Measurements from ENCODE around the gene CHST9.
"Not testable (repeated sequence)": the region's sequence is repeated elsewhere in the genome, so short reads cannot be mapped to it uniquely, and the experiment has no call there.

Gene CHST9

DNA sequence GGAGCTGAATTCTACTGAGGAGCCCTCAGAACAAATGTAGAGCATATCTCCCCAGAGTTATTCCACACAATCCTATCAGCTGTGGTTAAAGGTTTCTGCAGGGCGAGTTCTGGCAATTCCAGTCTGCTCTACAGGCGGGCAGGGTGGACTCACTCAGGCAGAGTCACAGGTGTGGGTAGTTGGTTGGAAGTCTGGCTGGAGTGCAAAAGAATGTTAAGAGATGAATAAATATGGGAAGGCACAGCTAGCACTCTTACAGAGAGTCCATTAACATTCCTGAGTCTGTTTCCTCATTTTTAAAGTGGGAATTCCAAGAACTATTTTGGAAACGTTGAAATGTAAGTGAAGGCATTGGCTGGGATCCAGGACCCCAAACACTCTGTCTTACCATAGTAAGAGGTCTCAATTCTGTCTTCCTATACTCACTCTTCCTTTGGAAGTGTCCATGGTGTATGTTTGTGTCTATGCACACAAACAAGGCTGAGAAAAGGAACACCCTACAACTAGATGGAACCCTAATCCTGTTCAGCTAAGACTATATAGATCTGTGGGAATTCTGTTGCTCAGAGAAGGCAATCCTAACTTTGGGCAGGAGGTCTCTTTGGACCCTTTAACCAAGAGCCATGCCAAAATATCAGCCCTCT, 256.3 kb downstream of the CHST9 start:
- DNase-seq (ENCODE audit: low read depth) = no peak

DNA sequence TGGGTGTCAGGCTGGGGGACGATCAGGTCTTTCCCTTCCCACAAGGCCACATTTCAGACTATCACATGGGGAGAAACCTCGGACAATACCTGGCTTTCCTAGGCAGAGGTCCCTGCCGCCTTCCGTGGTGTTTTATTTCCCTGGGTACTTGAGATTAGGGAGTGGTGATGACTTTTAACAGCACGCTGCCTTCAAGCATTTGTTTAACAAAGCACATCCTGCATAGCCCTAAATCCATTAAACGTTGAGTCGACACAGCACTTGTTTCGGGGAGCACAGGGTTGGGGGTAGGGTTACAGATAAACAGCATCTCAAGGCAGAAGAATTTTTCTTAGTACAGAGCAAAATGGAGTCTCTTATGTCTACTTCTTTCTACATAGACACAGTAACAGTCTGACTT, 257.3 kb downstream of the CHST9 start:
- DNase-seq (ENCODE audit: low read depth) = not testable (repeated sequence)

DNA sequence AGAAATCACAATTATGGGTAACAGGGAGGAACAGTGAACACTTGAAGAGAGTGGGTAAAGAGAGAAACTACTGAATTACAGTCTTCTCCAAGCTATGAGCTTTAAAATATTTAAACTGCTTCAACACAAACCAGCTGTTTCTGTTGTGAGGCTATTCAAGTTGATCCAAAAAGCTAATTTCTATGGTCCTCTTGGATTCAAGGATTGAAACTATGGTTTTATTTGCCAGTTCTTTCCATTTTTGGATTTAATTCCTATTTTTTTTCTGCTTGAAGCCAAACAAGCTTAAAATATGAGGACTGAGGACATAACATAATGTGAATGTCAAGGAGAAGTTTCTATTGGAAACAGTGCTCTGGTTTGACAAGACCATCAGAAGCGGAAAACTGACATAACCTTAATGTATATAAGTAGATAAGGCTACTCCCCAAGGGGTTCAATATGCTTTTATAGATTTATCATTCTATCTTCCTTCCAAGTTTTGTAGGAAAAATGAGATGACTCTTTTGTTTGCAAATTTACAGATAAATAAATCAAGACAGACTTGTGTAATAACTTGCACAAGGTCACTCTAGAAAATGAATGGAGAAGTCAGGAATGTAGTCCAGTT, 258.9 kb downstream of the CHST9 start:
- no peak for DNase-seq (ENCODE audit: low read depth)

DNA sequence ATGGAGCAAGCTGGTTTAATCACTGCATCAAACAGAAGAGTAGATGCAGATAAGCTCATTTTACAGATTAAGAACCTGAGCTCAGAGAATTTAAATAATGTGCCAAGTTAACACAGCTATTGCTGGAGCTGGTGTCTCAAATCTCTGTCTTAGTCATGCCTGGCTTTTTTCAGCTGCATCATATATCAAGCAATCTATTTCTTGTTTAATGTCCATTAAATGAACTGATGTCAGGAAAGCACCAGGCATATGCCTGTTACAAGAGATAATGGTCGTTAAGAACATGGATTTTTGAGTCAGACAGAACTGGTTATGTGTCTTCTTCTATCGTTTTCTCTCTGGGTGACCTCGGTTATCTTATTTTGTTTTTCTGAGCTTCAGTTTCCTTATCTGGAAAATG, 259.8 kb downstream of the CHST9 start:
- no peak for DNase-seq (ENCODE audit: low read depth)

DNA sequence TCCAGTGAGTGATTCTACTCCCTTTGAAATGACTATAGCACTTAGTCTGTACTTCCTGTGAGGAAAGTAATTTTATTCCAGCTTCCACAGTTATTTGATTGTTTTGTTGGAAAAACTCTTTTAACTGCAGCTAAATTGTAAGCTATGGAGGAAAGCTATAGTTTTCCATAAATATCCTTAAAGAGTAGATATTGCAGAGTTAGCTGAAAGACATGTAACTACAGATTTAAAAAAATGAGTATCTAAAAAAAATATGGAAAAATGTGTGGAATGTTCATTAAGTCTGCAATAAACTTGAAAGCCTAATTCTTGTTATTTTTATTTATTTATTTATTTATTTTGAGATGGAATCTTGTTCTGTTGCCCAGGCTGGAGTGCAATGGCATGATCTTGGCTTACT, 262.8 kb downstream of the CHST9 start:
- no peak for DNase-seq (ENCODE audit: low read depth)

DNA sequence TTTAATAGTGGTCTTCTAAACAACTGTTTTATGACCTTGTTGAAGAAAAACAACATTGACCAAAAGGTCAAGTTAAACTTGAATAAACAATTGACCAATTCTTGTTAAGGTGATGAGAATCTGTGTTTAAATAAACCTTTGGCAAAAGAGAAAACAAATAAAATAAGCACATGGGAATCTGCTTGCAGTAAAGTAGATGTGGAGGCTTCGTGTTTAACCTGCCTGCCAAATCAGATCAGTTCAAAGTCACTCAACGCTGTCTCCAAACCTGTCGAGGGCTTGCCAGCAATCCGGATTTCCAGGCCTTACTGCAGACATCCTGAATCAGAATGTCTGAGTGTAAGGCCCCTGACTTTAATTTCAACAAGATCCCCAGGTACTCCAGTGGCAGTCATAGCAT, 264.5 kb downstream of the CHST9 start:
- DNase-seq (ENCODE audit: low read depth) = no peak

DNA sequence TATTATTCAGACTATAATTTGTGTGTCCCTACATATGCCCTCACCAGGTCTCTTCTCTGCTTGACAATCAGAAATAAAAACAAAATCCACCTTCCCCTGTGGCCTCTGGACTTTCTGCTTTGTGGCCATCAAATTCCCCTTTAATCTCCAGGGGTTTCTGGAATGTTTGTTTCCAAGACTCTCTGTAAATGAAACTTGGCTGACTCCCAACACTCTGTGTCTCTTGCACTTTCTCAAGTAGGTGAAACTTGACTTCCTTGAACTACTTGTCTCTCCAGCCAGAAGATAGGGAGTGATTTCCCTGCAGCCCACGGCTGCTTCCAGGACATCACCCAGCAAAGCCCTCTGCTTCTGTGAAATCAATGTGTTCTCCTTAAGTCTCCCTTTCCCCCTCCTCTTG, 265.5 kb downstream of the CHST9 start:
- DNase-seq (ENCODE audit: low read depth) = no peak

DNA sequence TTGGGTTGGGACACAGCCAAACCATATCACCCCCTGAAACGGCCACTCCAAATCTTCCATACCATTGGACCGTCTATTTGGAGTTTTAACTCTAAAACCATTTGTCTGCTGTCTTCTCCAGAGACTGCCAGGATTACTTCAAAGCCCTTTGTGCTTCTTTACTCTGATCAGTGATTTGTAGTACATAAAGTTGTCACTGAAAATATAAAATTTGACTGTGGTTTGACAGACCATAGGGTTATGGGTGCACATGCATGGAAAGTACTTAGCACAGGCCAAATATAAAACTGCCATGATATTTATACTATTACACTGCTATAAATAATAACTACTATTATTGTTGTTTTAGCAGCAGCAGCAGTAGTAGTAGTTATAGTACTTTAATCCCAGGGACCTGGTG, 265.9 kb downstream of the CHST9 start:
- DNase-seq (ENCODE audit: low read depth) = no peak

DNA sequence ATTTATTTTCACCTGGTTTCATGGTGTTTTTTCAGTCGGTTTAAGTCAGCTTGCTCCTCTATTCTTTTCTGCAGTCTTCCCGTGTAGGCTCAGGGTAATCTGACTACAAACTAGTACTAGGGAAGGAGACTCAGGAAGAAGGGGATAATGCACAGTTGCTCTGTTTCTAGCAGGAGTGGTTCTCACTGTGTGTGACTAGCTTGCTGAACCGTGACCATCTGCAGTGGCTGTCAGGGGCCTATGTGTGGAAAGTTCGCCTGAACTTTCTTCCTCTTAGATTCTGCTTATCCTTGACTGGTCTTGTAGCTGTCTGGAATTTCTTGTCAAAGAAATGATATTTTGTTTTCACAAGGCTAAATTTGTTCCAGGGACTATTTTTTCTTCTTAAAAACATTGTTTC, 273.3 kb downstream of the CHST9 start:
- DNase-seq (ENCODE audit: low read depth) = no peak

DNA sequence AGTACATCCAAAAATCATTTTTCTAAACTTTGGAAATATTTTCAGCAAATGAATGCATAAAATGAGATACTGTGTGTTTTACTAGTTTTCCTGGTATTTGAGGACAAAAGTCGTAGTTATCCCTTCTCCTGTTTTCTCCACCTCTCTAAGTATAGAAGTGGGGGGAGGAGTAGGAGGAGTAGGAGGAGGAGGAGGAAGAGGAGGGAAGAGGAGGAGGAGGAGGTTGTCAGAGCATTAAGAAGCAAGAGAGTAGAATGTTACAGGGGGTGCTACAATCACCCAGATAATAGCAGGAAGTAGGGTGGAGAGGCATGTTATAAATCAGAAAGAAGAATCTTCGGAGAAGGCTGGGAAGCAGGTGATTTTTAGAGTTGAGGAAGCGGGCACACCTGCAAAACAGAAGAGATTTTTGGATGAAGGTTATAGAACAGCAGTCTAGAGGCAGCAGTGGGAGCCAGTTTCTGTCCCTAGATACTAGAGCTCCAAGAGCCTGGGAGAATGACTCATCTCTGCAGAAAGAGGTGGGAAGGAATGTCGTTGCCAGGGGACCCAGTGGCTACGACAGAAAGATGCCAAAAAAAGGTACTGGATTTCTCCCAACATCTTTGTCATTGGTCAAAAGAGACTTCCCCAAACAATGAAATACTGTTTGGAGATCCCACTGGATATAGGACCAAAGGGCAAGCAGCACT, 275.4 kb downstream of the CHST9 start:
- DNase-seq (ENCODE audit: low read depth) = no peak

DNA sequence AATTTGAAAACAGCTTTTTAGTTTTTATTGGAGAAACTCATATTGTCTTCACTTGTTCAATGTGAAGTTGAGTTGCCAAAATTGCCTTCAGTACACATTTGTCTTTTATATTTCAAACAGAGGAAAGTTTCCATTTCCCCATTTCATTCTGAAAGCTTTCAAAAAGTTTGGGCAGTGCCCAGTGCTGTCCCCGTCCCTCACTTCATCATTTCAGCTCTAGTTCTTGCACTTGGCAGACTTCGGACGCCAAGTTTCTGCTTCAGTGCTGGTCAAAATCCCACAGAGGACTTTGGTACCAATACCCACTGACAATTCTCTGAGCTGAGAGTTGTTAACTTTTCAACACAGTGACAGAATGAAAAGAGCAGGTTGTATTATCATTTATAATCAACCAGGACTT, 276.2 kb downstream of the CHST9 start:
- DNase-seq (ENCODE audit: low read depth) = no peak

DNA sequence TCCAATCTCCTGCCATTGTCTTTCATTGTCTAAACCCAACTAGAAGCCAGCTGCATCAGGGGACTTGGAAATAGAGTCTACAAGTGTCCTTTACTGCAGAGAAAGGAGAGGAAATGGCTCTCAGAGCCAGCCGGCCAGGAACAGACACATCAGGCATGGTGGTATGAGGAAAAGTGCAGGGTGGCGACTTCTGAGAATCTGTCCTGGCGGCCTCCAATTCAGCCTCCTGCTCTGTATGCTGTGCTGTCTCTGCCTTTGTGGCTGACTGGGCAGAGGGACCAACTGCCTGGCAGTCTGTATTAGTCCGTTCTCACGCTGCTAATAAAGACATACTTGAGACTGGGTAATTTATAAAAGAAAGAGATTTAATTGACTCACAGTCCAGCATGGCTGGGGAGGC, 282.8 kb downstream of the CHST9 start:
- DNase-seq (ENCODE audit: low read depth) = no peak

DNA sequence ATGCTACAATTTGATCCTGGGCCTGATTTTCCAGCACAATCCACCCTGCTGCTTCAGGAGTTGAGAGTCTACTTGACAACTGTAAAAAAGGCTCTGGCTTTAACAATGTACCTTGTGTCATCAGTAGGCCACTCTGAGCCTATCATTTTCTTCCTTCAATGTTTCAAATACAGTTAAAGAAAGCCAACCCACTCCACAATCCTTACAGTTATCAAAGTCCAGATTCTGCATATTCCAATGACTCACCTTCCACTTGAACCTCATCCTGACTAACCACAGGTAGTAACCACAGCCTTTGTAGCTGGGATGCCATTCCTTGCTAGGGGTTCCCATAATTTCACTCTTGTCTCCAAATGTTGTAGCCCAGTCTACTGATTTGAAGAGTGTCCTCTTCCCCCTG, 284.1 kb downstream of the CHST9 start:
- no peak for DNase-seq (ENCODE audit: low read depth)

DNA sequence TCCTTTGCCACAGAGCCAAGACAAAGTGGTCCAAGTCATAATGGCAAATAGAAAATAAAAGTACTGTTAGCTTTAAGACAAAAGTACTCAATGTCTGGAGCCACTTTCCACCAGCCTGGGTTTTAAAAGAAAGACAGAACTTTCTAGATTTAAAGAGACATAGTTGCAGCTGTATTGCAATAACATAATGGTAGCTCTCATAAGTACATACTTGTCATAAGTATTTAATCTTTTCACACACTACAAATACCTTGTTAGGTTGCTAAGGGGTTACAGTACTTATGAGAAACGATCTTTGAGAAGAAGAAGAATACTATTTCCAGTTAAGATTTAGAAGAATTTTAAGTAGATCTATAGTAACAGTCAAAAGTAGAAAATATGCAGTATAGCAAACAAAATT, 290.7 kb downstream of the CHST9 start:
- no peak for DNase-seq (ENCODE audit: low read depth)

DNA sequence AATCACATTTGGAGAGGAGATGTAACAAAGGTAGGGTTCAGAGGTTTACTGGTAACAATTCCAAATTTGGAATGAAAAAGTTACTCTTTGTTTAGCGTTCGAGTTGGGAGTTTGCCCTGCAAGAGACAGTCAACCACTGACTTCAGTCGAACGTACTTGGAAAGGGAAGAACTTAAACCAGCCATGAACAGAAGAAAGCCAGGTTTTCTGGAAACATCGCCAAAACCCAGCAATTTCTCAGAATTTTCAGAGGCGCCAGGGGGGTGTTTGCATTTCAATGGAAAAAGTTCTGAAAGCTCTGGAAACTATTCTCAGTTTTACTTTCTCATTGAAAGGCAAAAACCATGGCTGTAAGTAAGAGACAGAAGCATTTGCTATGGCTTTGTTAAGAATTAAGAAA, 291.1 kb downstream of the CHST9 start:
- DNase-seq (ENCODE audit: low read depth) = no peak

DNA sequence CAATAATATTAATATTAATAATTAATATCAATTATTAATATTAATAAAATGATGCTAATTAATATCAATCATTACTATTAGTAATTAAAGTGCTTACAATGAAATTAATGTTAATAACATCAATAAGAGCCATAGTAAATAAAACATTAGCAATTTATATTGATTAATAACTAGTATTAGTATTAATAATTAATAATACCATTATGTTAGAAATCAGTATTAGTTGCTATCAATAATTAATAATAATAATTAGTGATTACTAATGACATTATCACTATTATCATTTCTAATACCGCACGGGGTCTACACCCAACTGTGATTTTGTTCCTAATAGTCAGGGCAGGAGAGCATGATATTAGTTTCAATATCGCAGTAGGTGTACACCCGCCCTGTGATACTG, 296.8 kb downstream of the CHST9 start:
- no peak for DNase-seq (ENCODE audit: low read depth)

DNA sequence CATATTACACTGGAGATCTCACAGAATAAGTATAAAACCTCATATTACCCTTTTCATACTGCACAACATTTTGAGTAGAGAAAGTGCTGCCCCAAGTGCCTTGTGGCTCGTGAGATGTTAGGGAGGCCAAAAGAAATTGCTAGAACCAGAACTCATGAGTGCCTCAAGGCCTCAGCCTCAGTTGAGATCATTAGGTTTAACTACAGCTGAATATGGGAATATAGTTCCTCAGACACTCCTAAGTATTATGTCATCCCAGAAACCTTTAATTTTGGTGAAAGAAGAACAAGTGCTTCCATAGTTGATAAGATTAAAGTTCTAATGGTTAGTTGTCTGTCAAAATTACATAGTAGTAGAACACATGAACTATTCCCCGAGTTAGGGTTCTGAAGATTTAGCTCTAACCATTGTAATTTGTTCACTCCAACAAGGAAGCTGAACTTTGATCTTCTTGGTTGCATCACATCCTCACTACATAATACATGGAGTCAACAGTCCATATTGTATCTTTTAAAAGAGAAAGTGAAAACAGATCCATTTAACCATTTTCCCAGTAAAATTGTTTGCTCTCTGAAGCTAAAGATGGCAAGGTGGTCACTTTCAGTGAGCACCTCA, 310.0 kb downstream of the CHST9 start:
- DNase-seq (ENCODE audit: low read depth) = no peak

DNA sequence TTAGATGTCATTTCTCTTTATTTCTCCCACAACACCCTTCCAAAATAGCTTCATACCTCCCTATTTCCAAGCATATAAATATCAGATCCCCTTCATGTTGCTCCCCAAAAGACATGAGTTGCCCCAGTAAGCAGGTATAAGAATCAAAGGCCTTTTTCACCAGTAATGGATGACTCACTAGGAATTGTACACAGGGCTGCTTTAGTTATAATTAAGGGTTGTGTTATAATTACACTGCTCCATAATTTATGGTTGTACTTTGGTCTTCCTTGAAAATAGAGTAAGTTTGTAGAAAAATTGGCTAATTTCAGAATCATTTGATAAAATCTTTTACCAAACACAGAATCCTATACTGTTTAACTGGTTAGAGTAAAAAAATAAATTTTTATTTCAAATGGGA, 310.8 kb downstream of the CHST9 start:
- no peak for DNase-seq (ENCODE audit: low read depth)

DNA sequence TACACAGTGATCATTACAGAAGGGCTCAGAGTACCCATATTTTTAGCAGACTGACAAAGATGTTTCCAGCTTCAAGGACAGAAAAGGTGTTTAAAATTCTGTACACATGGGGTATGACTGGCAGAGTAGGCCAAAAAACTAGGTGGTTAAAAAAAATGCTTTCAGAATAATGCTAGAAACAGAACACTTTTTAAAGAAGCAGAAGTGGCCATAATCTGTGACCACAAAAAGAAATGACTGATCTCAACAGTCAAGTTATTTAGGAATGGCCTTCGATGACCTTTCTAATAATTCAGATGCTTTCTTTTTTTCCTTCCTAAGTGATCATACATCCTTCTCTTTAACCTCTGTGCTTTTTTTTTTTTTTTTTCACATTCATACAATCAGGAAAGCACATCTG, 315.5 kb downstream of the CHST9 start:
- DNase-seq (ENCODE audit: low read depth) = no peak

DNA sequence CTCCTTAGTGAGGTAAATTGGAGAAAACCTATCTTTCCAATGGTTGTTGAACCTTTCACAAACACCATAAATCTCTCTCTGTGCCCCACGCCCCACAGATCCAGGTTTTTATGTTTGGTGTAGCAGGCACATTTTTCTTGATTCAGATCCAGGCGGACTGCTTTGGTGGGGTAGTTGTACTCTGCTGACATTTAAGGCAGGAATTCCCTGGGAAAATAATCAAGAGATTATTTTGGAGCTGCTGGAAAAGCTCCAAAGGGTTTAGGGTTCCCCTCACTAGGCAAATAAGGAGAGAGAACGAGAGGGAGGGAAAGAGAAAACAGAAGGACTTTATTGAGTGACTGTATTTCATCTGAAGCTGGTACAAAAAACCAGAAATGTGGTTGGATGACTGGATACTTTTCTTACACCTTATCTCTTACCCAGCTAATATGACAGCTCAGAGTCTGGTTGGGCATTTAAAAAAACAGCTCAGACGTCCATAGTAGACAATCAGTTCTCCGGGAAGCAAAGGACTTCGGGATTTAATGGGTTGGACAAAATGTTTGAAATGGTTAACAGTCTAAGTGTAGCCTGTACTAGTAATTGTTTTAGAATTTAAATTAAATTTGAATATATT, 316.0 kb downstream of the CHST9 start:
- no peak for DNase-seq (ENCODE audit: low read depth)

DNA sequence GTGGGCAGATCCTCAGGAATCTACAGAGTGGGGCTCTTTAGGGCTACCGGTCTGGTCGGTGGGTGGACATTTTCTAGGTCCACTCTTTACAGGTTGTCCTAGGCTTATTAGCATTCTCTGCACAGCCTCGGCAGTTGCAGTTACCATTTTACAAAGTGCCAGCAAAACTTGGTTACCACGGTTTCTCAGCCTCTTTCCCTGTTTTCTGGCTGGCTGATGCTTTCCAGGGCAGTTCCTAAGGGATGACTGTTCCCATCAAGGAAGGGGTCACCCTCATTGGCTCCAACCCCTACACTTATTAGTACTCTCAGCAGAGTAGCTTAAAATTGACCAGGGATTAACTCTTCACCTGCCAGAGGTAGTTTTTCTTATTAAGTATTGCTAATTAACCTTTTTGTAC, 317.6 kb downstream of the CHST9 start:
- DNase-seq (ENCODE audit: low read depth) = no peak

DNA sequence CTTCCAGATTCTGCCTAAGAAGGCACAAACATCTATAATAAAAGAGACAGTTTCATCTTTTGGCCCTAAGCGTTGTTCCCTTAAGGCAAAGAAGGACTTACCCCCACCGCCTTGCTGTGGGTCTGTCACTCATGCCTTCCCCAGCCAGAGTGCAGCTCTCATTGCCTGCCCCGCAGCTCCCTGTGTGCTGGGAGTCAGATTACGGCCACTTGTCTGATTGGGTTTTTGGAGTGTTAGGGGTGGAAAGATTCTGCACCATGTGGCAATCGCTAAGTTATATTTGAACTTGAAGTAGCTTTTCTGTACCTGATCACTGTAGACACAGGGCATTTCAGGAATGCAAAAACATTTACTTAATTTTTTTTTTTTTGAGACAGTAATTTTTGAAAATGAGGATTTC, 319.6 kb downstream of the CHST9 start, which contains the start of gene AQP4:
AQP4 (minus strand) TSS at position 151 of the 400 bp plus-strand sequence; CDS start at position 133, 18 bp downstream.
- DNase-seq (ENCODE audit: low read depth) = no peak

DNA sequence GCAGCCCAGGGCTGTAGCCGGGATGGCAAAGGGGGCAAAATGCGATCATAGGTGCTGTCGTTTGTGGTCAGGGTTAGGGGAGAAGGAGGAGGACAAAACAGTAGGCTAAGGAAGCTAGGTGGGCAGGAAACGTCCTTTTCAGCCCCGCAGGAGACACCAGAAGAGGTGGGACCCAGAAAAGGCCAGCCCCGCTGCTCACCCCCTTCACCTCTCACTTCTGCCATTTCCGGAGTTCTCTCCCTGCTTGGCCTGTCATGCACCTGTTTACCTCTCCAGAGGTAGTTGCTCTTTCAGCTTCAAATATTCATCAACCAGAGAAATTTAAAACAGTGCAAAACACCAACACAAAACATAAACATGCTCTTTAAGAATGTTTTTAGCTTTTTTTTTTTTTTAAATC, 320.4 kb downstream of the CHST9 start:
- DNase-seq (ENCODE audit: low read depth) = no peak

Measured in stromal cell of bone marrow (primary cell).